HCT116 (cell line): Measurements from ENCODE around the gene ZNF207. TPM values are rescaled to one million over a fixed set of nuclear protein-coding genes. Genes with fewer than 3 reads are reported as not detected.

Experiments used
- ATAC-seq: fragments of 200-7000 bp; cut with Tn5 transposase; 2 replicates; pipeline ENCODE4 v1.9.1; 2020; ENCODE audit warnings: mild to moderate bottlenecking, moderate library complexity
- BruUV-seq: library from RNA; stranded (reverse); fragments of 400-500 nt; replicated peaks from 2 replicates; lab custom pipeline; 2021; lab: Mats Ljungman, UMichigan
- CTCF ChIA-PET: fragments of 300-600 bp; sonication (Branson Sonifier 250); formaldehyde crosslinking; loops from one replicate; lab custom pipeline; 2021; ENCODE audit warnings: antibody characterized with exemption; lab: Charles Lee
- POLR2A ChIA-PET: fragments of 300-600, 350-600 bp; sonication (Branson Sonifier 250); formaldehyde crosslinking; loops from one replicate; lab custom pipeline; 2021; ENCODE audit warnings: antibody characterized with exemption; lab: Charles Lee
- RAD21 ChIA-PET, 2 experiments: fragments of 300-600 bp; sonication (Branson Sonifier 250); formaldehyde crosslinking; loops; one replicate each; lab custom pipeline; 2023; ENCODE audit warnings: low total read pairs in 2 of 2; ENCODE audit not compliant: uncharacterized antibody in 2 of 2, unreplicated experiment in 2 of 2, low non-redundant PET in 1 of 2; lab: Charles Lee
- DNase-seq: peaks from one replicate; pipeline ENCODE4 v3.0.0-alpha.2; 2010; ENCODE audit warnings: low read depth, low spot score
- H2AFZ ChIP-seq: fragments of 200-600 bp; shearing (Covaris generic), sonication (generic); 2 replicates; pipeline ENCODE4 v1.6.1; 2017; ENCODE audit warnings: low read depth, mixed run types, mixed read lengths, antibody characterized with exemption, low read length; ENCODE audit not compliant: poor library complexity, severe bottlenecking
- H3K27ac ChIP-seq: 2 replicates; pipeline ENCODE4 v1.5.1; 2012; ENCODE audit warnings: low read depth, low read length
- H3K27me3 ChIP-seq: fragments of 200-600 bp; sonication (generic); 2 replicates; pipeline ENCODE4 v1.6.1; 2016; ENCODE audit warnings: mixed run types, low read length, mixed read lengths; ENCODE audit not compliant: insufficient read depth
- H3K36me3 ChIP-seq, 2 experiments: fragments of 200-500 bp in 1 of 2; fragments of 200-600 bp in 1 of 2; sonication (Bioruptor generic) in 1 of 2; sonication (generic) in 1 of 2; 2 replicates each; pipeline versions ENCODE4 v1.5.1 to v1.6.1; 2014 to 2016; ENCODE audit warnings: low read length in 2 of 2, inconsistent platforms in 1 of 2, mixed read lengths in 1 of 2, mixed run types in 1 of 2; ENCODE audit not compliant: insufficient read depth in 2 of 2, control insufficient read depth in 1 of 2
- H3K4me1 ChIP-seq, 2 experiments: fragments of 200-600 bp in 1 of 2; sonication (generic) in 1 of 2; 2 replicates each; pipeline versions ENCODE4 v1.5.1 to v1.6.1; 2012 to 2017; ENCODE audit warnings: low read length in 2 of 2, inconsistent platforms in 1 of 2, mild to moderate bottlenecking in 1 of 2, mixed read lengths in 1 of 2, mixed run types in 1 of 2, moderate library complexity in 1 of 2; ENCODE audit not compliant: insufficient read depth in 2 of 2, control insufficient read depth in 1 of 2
- H3K4me2 ChIP-seq: fragments of 200-600 bp; sonication (generic); 2 replicates; pipeline ENCODE4 v1.6.1; 2017; ENCODE audit warnings: mixed run types, low read length, mixed read lengths
- H3K4me3 ChIP-seq, 2 experiments: fragments of 200-600 bp in 1 of 2; sonication (generic) in 1 of 2; replicated peaks in 1 of 2; 2 replicates each; pipeline ENCODE4 v1.5.1; 2011 to 2016; ENCODE audit warnings: low read length in 2 of 2, control low read depth in 1 of 2, low read depth in 1 of 2, mild to moderate bottlenecking in 1 of 2, mixed read lengths in 1 of 2, mixed run types in 1 of 2
- H3K79me2 ChIP-seq: fragments of 200-600 bp; sonication (generic); 2 replicates; pipeline ENCODE4 v1.6.1; 2017; ENCODE audit warnings: mild to moderate bottlenecking, mixed run types, low read length, moderate library complexity, mixed read lengths; ENCODE audit not compliant: insufficient read depth
- H3K9ac ChIP-seq: fragments of 200-600 bp; sonication (generic); 2 replicates; pipeline ENCODE4 v1.6.1; 2016; ENCODE audit warnings: low read length, mixed read lengths
- H3K9me2 ChIP-seq: fragments of 200-600 bp; sonication (generic), shearing (Covaris generic); 2 replicates; pipeline ENCODE4 v1.6.1; 2017; ENCODE audit warnings: mixed run types, mild to moderate bottlenecking, moderate library complexity; ENCODE audit not compliant: insufficient read depth
- H3K9me3 ChIP-seq, 2 experiments: fragments of 200-500 bp in 1 of 2; fragments of 200-600 bp in 1 of 2; sonication (Bioruptor generic) in 1 of 2; sonication (generic) in 1 of 2; 2 replicates each; pipeline ENCODE4 v1.6.1; 2014 to 2017; ENCODE audit warnings: low read length in 2 of 2, mixed read lengths in 2 of 2, inconsistent platforms in 1 of 2, low read depth in 1 of 2, mild to moderate bottlenecking in 1 of 2, mixed run types in 1 of 2, moderate library complexity in 1 of 2; ENCODE audit not compliant: control insufficient read depth in 1 of 2, insufficient read depth in 1 of 2
- H4K20me1 ChIP-seq: fragments of 200-600 bp; sonication (generic), shearing (Covaris generic); 2 replicates; pipeline ENCODE4 v1.6.1; 2017; ENCODE audit warnings: mixed run types, mild to moderate bottlenecking, moderate library complexity; ENCODE audit not compliant: insufficient read depth
- CBX3 ChIP-seq: IDR thresholded peaks from 2 replicates; pipeline ENCODE4 v1.6.1; 2012; ENCODE audit warnings: low read depth
- CTCF ChIP-seq, 3 experiments: fragments of 200-600 bp in 1 of 3; sonication (generic) in 1 of 3; IDR thresholded peaks in 2 of 3; conservative IDR thresholded peaks in 1 of 3; 2 replicates each; pipeline ENCODE4 v1.5.1; 2012 to 2017; ENCODE audit warnings: low read depth in 2 of 3, low read length in 2 of 3, antibody characterized with exemption in 1 of 3, borderline replicate concordance in 1 of 3, control low read depth in 1 of 3, mild to moderate bottlenecking in 1 of 3, mixed read lengths in 1 of 3, mixed run types in 1 of 3, moderate library complexity in 1 of 3; ENCODE audit not compliant: insufficient read depth in 1 of 3
- EGR1 ChIP-seq: IDR thresholded peaks from 2 replicates; pipeline ENCODE4 v1.6.1; 2012; ENCODE audit warnings: low read depth
- ELF1 ChIP-seq: IDR thresholded peaks from 2 replicates; pipeline ENCODE4 v1.6.1; 2012; ENCODE audit warnings: low read depth, borderline replicate concordance
- EZH2 ChIP-seq: fragments of 200-600 bp; sonication (generic); IDR thresholded peaks from 2 replicates; pipeline ENCODE4 v1.6.1; 2017; ENCODE audit warnings: antibody characterized with exemption, mixed run types
- JUND ChIP-seq: IDR thresholded peaks from 2 replicates; pipeline ENCODE4 v1.6.1; 2012
- RAD21 ChIP-seq: IDR thresholded peaks from 2 replicates; pipeline ENCODE4 v1.6.1; 2012; ENCODE audit warnings: low read depth, mild to moderate bottlenecking
- SIN3A ChIP-seq: IDR thresholded peaks from 2 replicates; pipeline ENCODE4 v1.6.1; 2012; ENCODE audit warnings: low read depth
- SP1 ChIP-seq: IDR thresholded peaks from 2 replicates; pipeline ENCODE4 v1.6.1; 2012; ENCODE audit warnings: low read depth
- ZFX ChIP-seq: fragments of 450-650 bp; IDR thresholded peaks from 2 replicates; pipeline ENCODE4 v1.6.1; 2017
- intact Hi-C: fragments of 100-400 bp; cut with micrococcal nuclease; formaldehyde crosslinking; loops from 2 replicates; pipeline ENCODE4 v1.10.0; 2022
- total RNA-seq: library from RNA; stranded (reverse); gene quantifications from one replicate; pipeline ENCODE4 v1.2.1, GENCODE V29; 2021; ENCODE audit not compliant: unreplicated experiment

ZNF207 gene
- total RNA-seq, 1 experiment from 2014 or later: 181 TPM

- no peak for DNase-seq
- Histone ChIP-seq H3K9me2 (no peaks in the 10 kb centered on the region), H3K4me2 (no peak overlapping the region), H3K27ac (no peak overlapping the region), H3K27me3 (no peaks in the 10 kb centered on the region), H4K20me1 (no peaks in the 10 kb centered on the region), H3K9ac (no peak overlapping the region), H3K4me1 (no peaks in the 10 kb centered on the region), H3K36me3 (peaks cover 0 to 9% of the 10 kb centered on the region in 2 experiments; a peak in 2 of 4 replicates), H3K4me3 (no peak overlapping the region), H2AFZ (no peak overlapping the region), H3K9me3 (no peaks in the 10 kb centered on the region), H3K79me2 (no peaks in the 10 kb centered on the region)
- BruUV-seq: no TSS peak
- TF ChIP-seq EZH2: no peak
- no peak for TF ChIP-seq CBX3
- TF ChIP-seq ZFX: no peak
- no peak for TF ChIP-seq ELF1
- no peak for TF ChIP-seq SIN3A
- no peak for TF ChIP-seq CTCF (IDR thresholded peaks at IDR 0.05 in 2 of 3, conservative IDR thresholded peaks at IDR 0.05 in 1 of 3; ENCODE audit: borderline replicate concordance in 1 of 3, insufficient read depth in 1 of 3, low read depth in 2 of 3, low read length in 2 of 3)
- no peak for TF ChIP-seq SP1
- TF ChIP-seq JUND: no peak
- TF ChIP-seq EGR1: no peak
- intact Hi-C loops: no loop called here
- CTCF ChIA-PET: no interaction called here
- POLR2A ChIA-PET: no interaction called here
- RAD21 ChIA-PET: no interaction called here
- no peak for ATAC-seq
Measured at GRCh38 chr17:32335046-32335445, 14.9 kb upstream of the ZNF207 start.

GRCh38 chr17:32335687-32336086, 14.3 kb upstream of the ZNF207 start:
- TF ChIP-seq RAD21: no peak
- TF ChIP-seq, all 23 proteins: peak for 0
- no peaks in the 10 kb centered on the region for H3K27me3 ChIP-seq
- no peak overlapping the region for H3K4me2 ChIP-seq
- intact Hi-C loops: no loop called here
- BruUV-seq: no TSS peak
- no peak overlapping the region for H3K27ac ChIP-seq
- H4K20me1 ChIP-seq: no peaks in the 10 kb centered on the region
- ChIA-PET CTCF (no interaction called here), POLR2A (no interaction called here), RAD21 (no interaction called here)
- H2AFZ ChIP-seq: no peak overlapping the region
- no peaks in the 10 kb centered on the region for H3K9me2 ChIP-seq
- H3K36me3 ChIP-seq: peaks cover 0 to 9% of the 10 kb centered on the region in 2 experiments; a peak in 2 of 4 replicates
- no peaks in the 10 kb centered on the region for H3K9me3 ChIP-seq
- H3K4me1 ChIP-seq: peaks cover under 1 to 1% of the 10 kb centered on the region in 2 experiments; a peak in 3 of 4 replicates
- no peak overlapping the region for H3K4me3 ChIP-seq
- DNase-seq: no peak
- no peaks in the 10 kb centered on the region for H3K79me2 ChIP-seq
- no peak overlapping the region for H3K9ac ChIP-seq
- no peak for ATAC-seq
